Measurements from ENCODE around the gene NCOA6.
"Not testable (repeated sequence)": the region's sequence is repeated elsewhere in the genome, so short reads cannot be mapped to it uniquely, and the experiment has no call there.

The NCOA6 gene

DNA sequence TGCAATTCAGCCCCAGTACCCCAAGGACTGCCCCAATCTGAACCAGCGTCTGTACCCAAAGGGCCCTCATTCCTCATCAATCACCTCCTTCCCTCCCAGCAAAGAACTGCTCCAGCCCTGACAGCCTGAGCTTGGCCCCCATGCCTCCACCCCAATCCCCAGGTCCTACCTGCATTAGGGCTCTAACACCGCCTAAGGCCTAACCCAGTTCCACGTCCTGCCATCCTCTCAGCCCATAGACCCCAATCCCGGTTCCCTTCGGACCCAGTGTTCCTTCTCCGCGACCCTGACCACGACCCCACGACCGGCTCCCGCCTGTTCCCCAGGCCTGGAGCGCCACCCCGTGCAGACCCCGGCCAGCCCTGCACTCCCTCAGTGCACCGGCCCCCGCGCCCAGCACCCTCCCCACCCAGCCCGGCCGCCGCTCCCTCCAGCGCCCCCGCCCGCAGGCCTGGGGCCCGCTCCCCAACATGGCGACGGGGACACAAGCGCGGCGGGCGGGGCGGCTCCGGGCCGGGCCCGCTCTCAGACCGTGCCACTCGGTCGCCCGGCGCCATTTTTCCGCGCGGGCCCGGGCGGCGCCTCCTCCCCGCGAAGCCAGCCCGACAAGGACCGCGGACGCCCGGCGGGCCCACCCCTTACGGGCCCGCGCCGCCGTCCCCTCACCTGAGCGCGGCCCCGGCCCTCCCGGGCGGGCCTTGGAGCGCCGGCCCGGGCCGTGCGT is 483 bp downstream of the NCOA6 start:
- DNase-seq: peak; percentile 17 to 62

DNA sequence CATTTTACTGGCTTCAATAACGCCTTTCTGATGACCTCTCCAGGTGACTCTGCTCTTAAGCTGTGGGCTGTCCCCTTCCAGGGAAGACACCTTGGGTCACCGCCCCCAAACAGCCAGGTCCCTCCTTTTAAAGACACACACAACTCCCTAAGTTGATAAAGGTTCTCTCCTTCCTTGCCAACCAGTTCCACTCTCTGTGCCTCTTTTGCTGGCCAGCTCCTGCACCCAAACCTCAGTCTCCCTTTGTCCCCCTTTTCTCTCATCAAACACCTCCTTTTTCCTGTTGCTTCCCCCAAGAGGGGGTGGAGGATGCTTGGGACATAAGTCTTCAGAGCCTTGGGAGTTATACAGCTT is 1.0 kb downstream of the NCOA6 start:
- peak; percentile 26 to 47 for DNase-seq

DNA sequence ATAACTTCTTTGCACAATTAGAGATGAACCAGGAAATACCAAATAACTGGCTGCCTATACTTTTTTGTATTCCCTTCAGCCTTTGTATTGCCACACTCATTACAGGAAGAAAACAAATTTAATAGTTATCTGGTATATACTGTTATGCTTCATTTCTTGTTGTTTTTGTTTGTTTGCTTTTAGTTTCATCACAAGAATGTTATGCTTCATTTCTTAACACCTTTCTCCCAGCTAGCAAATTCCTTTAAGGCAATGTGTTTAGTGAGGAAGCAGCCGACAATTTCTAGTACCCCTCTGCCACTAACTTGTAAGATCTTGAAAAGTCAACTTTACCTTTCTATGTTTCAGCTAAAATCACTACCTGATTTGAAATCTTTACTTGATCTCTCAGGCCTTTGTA is 1.4 kb downstream of the NCOA6 start:
- DNase-seq: no peak

DNA sequence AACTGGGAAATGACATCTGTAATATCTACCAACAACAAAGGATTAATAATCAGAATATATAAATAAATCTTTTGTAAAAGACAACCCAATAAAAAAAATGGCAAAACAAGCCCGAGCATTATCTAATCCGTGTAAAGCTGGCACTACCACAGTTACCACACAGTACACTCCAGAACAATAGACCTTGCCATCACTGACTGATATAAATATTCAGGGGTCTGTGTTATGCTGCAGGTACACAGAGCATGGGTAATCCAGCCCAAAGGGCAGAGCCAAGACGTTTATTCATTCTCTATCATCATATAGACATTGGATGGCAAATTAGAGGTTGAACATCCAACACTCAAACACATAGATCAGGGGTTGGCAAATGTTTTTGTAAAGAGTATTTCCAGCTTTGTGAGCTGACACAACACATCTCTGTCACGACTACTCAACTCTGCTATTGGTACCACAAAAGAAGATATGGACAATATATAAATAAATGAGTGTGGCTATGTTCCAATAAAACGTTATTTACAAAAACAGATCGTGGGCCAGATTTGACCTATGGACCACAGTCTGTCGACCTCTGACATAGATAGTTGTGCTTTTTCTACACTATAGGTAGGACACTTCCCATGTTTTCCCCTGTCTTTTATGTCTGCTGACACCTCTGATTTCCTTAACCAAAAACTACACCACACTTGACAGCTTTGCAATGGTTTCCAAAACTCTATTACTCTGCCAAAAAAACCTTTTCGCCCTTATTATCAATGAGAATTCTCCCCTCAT is 4.5 kb downstream of the NCOA6 start:
- no peak for DNase-seq

DNA sequence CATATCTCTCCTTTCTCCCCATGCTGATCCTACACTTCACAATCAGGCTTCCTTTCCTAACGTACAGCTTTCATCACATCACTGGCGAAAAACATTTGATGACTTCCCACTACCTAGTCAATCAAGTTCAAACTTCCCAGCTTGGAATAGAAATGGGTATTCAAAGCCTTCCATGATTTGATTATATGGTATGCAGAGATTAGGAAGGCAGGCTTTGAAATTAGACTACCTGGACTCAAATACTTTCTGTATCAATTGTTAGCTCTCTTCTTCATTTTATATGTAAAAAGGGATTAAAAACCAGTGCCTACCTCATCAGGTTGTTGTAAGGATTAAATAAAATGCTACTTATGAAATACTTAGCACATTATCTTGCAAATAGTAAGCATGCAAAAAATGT is 7.7 kb downstream of the NCOA6 start:
- no peak for DNase-seq

DNA sequence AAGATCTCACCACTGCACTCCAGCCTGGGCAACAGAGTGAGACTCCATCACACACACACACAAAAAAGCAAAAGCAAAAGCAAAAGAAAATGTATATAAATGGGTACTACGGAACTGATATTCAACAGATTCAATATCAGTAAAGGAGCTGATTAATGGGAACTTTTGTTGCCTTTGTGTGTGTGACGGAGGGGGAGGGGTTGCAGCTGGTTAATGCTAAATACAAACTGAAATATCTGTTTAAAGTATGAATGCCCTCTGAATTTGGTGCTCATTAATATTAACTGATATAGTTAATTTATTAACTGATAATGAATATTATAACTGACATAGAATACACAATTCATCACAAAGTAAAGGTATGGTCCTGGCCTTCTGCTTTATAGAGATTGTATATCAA is 8.4 kb downstream of the NCOA6 start:
- DNase-seq: no peak

DNA sequence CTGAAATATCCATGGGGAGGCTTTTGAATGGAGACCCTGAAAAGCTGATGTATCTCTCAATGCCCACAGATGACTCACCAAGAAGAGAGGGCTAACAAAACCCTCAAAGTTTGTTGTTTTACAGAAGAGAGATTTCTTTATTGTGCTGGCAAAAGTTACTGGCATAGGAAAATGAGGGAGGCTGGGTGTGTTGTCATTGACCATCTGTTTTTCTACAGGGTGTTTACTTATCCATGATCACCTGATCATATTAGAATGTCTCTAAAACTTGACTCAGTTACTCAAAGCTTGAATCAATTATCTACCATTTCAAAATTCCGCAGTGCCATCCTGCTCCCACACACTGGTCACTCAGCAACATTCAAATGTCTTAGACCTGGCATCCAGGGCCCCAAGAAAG is 9.8 kb downstream of the NCOA6 start:
- no peak for DNase-seq

DNA sequence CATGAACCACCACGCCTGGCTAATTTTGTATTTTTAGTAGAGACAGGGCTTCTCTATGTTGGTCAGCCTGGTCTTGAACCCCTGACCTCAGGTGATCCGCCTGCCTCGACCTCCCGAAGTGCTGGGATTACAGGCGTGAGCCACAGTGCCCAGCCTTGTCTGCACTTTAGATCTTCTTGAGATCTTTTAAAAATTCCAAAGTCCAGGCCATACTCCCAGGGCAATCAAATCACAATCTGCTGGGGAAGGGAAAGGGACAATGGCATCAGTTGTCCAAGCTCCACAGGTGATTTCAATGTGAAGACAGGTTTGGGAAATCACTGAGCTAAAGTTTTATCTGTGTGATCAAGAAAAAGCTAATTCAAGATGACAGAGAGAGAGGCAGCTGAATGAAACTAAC is 16.9 kb downstream of the NCOA6 start:
- DNase-seq: no peak

DNA sequence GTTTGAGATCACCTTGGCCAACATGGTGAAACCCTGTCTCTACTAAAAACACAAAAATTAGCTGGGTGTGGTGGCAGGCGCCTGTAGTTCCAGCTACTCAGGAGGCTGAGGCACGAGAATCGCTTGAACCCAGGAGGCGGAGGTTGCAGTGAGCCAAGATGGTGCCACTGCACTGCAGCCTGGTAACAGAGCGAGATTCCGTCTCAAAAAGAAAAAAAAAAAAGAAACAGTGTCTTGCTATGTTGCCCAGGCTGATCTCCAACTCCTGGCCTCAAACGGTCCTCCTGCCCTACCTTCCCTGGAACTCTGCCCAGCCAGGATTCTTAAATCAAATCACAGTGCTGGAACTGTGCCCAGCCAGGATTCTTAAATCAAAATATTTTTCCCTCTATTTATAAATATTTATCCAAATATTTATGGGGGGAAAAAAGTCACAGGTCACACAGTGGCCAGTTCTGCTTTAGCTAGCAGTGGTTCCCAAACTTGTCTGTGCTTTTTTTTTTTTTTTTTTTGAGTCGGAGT is 17.4 kb downstream of the NCOA6 start:
- DNase-seq: not testable (repeated sequence)

DNA sequence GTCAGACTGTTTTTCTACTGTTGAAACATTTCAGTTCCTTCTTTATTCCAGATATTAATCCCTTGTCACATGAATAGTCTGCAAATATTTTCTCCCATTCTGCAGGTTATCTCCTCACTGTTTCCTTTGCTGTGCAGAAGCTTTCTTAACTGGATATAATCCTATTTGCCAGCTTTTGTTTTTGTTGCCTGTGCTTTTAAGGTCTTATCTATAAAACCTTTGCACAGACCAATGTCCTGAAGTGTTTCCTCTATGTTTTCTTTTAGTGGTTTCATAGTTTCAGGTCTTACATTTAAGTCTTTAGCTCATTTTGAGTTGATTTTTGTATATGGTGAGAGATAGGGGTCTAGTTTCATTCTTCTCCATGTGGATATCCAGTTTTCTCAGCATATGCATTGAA is 19.2 kb downstream of the NCOA6 start:
- DNase-seq: no peak

DNA sequence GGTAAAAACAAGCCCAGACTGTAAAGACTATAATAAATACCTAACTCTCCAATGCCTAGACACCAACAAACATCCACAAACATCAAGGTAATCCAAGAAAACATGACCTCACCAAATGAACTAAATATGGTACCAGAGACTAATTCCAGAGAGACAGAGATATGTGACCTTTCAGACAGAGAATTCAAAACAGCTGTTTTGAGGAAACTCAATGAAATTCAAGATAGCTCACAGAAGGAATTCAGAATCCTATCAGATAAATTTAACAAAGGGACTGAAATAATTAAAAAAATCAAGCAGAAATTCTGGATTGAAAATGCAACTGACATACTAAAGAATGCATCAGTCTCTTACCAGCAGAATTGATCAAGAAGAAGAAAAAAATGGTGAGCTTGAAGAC is 26.6 kb downstream of the NCOA6 start:
- DNase-seq: no peak

DNA sequence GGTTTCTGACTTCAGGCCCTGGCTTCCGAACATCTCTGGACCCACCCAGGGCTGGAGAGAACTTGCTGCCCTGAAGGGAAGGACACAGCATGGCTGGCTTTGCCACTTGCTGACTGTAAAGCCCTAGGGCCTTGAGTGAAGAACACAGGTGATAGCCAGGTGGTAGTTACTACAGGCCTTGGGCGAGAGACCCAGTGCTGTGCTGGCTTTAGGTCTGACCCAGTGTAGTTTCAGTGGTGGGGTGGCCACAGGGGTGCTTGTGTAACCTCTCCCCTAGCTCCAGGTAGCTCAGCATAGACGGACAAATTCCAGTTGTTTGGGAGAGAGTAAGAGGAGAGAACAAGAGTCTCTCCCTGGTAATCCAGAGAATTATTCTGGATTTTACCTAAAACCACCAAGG is 27.1 kb downstream of the NCOA6 start:
- DNase-seq: no peak

DNA sequence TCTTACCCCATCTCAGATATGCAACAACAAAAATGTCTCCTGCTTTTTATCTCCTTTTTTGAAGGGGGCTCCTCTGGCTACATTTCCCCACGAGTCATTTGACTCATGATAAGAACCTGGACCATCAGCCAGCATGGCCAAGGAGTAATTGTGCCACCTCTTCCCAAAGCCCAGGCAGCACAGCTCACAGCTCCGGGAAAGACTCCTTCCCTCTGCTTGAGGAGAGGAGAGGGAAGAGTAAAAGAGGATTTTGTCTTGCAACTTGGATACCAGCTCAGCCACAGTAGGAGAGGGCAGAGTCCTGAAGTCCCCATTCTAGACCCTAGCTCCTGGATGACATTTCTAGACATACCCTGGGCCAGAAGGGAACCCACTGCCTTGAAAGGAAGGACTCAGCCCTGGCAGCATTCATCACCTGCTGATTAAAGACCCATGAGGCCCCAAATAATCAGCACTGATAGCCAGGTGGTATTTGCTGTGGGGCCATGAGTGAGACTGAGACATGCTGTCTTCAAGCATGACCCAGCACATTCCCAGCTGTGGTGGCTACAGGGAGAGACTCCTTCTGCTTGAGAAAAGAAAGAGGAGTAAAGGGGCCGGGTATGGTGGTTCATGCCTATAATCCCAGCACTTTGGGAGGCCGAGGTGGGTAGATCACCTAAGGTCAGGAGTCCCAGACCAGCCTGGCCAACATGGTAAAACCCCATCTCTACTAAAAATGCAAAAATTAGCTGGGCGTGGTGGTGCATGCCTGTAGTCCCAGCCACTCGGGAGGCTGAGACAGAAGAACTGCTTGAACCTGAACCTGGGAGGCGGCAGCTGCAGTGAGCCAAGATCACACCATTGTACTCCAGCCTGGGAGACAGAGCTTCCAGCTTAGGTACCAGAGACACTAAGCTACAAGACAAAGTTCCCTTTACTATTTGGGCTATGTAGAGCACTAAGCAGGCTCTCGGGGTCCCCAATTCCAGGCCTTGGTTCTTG is 28.1 kb downstream of the NCOA6 start:
- DNase-seq: no peak

DNA sequence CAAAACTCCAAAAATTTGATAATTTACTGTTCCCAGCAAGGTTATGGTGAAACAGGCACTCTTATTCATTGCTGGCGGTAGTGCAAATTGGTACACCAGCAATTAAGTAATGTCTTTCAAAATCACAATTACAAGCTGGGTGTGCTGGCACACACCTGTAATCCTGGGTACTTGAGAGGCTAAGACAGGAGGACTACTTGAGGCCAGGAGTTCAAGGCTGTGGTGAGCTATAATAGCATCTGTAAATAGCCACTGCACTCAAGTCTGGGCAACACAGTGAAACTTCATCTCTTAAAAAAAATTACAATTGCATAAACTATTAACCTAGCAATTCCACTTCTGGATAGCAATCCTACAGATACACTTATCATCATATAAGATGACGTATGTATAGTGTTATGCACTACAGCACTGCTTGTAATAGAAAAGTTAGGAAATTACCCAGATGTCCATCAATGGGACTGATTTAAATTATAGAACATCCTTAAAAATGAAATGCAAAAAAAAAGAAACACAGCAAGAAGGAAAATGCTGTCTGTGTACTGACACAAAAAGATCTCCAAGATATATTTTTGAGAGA is 31.4 kb downstream of the NCOA6 start:
- DNase-seq: no peak

DNA sequence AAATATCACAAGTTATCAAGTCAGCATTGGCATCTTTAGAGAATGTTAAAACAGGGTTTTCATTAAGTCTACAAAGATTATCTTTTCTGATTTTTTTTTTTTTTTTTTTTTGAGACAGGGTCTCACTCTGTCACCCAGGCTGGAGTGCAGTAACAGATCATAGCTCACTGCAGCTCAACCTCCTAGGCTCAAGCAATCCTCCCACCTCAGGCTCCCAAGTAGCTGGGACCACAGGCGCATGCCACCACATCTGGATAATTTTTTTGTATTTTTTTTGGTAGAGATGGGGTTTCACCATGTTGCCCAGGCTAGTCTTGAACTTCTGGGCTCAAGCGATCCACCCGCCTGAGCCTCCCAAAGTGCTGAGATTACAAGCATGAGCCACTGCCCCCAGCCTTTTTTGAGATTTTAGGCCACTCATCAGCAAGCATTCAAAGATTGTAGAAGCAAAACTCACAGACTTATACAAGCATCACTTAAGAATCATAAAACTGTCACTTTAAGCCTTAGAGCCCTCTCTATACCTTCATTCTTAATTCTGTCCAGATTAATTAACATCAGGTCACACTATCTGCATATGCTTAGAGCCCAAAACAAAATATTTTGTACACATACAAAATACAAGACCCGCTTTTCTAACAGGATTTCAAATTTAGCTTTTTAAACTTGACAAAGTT is 32.6 kb downstream of the NCOA6 start:
- no peak for DNase-seq

DNA sequence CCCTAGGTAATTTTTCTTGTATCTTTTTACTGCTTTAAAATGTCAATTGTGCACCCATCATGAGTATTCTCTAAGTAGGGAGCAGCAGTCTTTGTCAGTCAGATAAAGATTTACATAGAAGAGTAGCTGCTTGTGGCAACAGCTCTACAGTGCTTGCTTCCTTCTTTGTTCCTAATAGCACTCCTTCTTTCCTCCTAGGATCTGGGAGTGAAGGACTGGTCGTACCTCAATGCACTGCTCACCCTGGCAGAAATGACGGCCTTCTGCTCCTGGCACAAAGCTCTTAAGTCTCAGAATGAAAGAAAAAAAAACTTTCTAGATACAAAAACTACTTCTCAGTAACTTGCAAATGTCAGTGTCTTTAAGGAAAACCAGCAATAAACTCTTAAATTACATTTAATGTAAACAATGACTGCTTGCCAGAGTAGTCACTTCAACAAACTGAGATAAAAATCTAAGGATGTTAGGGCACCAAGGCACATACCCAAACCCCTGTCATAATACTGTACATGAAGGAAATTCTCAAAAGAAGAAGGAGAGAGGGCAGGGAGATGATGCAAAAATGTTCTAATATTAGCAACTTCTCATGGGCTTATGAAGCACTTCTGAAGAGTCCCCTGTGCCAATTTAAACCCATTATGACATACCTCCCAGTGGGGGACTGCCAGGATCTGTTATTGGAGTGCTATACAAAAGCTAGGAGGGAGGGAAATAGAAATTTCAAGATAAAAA is 34.0 kb downstream of the NCOA6 start:
- no peak for DNase-seq

DNA sequence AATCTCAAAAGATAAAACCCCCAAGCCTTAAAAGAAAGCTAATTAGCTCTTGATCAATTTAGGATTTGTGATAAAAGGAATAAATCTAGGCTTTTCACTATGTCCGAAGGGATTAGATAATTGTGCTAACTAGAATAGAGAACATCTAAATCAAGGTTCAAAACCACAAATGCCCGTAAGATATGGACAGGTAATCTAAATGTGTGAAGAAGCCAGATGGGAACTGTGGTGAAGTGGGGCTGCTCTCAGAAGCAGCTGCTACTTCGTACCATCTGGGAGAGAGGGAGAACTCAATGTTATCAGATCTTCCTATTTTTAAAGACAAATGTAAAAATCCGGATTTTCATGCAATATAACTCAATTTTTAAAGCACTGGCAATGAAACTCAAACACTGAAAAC is 44.2 kb downstream of the NCOA6 start:
- no peak for DNase-seq

DNA sequence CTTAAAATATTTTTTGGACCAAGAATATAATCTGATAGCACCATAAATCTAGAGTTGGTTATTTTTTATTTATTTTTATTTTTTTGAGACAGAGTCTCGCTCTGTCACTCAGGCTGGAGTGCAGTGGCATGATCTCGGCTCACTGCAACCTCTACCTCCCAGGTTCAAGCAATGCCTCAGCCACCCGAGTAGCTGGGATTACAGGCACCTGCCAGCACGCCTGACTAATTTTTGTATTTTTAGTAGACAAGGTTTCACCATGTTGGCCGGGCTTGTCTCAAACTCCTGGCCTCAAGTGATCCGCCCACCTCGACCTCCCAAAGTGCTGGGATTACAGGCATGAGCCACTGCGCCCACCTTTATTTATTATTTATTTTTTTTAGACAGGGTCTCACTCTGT is 45.2 kb downstream of the NCOA6 start:
- not testable (repeated sequence) for DNase-seq

DNA sequence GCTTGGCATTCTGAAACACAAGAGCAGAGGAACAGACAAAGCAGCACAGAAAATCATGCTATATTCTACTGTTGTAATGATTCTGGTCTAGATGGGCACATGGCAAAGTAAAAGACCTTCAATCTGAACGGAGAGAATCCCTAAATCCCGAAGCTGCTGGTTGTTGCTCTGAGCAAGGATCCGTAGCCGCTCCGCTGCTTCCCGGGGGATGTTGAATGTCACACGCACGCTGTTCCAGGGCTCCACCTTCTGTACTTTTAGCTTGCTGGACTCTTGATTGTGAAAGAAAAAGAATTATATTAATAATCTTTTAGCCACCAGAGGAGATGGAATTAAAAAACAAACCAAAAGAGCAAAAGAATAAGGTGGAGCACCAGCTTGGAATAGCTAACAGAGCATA is 49.3 kb downstream of the NCOA6 start:
- no peak for DNase-seq

DNA sequence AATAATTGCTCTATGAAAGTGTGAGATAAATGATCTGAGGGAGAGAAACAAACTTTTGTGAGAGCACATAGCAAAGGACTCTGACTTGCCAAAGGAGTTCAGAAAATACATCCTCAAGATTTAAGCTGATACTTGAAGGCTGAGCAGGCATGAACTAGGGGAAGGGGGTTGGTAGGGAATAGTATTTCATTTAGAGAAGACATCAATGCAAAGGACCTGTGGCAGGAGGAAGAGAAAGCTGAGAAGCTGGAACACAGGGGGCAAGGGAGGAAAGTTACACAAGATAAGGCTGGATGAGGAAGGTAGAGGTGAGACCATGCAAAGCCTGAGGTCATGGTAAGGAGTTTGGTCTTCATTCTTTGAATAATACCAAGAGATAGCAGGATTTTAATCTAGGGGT is 50.6 kb downstream of the NCOA6 start:
- DNase-seq: no peak

DNA sequence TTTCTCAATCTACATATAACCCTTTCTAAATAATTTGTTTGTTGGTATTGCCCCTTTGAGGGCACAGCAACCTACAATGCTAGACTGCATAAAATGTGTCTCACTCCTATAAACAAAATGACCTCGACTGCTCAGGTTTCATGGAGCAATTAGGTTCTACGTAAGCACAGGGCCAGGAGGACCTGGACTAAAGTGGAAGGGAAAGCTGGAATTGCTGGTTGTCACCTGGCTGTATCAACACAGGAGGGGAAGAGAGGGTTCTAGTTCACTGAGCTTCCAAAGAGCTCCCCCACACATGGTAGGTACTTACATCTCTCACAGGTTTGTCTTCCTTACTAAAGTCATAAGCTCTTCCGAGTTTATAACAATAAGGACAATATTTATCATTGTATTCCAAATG is 51.0 kb downstream of the NCOA6 start:
- DNase-seq: no peak

DNA sequence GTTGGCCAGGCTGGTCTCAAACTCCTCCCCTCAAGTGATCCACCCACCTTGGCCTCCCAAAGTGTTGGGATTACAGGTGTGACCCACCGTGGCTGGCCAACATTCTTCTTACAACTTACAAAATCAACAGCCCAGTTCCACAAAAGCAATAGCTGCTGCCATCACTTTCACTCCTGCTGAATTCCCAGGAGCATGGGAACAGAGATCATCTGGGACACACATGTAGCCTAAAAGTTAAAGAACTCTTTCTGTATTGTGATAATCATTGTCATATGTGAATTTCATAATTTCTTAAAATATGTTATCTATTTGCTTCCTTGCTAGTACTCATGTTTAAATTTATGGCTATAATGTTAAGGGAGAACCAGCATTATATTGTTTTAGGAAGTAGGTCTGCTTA is 51.7 kb downstream of the NCOA6 start:
- DNase-seq: no peak

Data from NCI-H1930 (cell line).